Neural cell (in vitro differentiated cells): ENCODE results near the gene LAPTM5. TPM values are rescaled to one million over a fixed set of nuclear protein-coding genes. Genes with fewer than 3 reads are reported as not detected.

Source experiments
- H2AFZ ChIP-seq: fragments of 200-600, 300-800 bp; sonication (generic), shearing (Covaris generic); 2 replicates; pipeline ENCODE4 v1.6.0; 2014; ENCODE audit warnings: low read depth, mild to moderate bottlenecking, antibody characterized with exemption, low read length, moderate library complexity
- H3F3A ChIP-seq: fragments of 200-600 bp; shearing (Covaris generic); 2 replicates; pipeline ENCODE4 v1.6.1; 2016; ENCODE audit warnings: mild to moderate bottlenecking, moderate library complexity, mixed read lengths, antibody characterized with exemption, low read length; ENCODE audit not compliant: insufficient read depth, poor library complexity, severe bottlenecking
- H3K27ac ChIP-seq: fragments of 200-600, 300-800 bp; sonication (generic), shearing (Covaris generic); 2 replicates; pipeline ENCODE4 v1.5.1; 2014; ENCODE audit warnings: mild to moderate bottlenecking, low read length, moderate library complexity
- H3K27me3 ChIP-seq: fragments of 300-800, 200-600 bp; sonication (generic), shearing (Covaris generic); 2 replicates; pipeline ENCODE4 v1.6.0; 2014; ENCODE audit warnings: mild to moderate bottlenecking, low read depth, low read length, moderate library complexity; ENCODE audit not compliant: insufficient read depth
- H3K36me3 ChIP-seq: fragments of 300-800, 200-600 bp; sonication (generic), shearing (Covaris generic); 2 replicates; pipeline ENCODE4 v1.5.1; 2014; ENCODE audit warnings: mild to moderate bottlenecking, antibody characterized with exemption, low read length, moderate library complexity; ENCODE audit not compliant: insufficient read depth
- H3K4me2 ChIP-seq: fragments of 300-800, 200-600 bp; sonication (generic), shearing (Covaris generic); 2 replicates; pipeline ENCODE4 v1.6.0; 2014; ENCODE audit warnings: mild to moderate bottlenecking, low read length
- H3K4me3 ChIP-seq: fragments of 300-800, 200-600 bp; sonication (generic), shearing (Covaris generic); 2 replicates; pipeline ENCODE4 v1.5.1; 2014; ENCODE audit warnings: mild to moderate bottlenecking, low read length, moderate library complexity
- H3K79me2 ChIP-seq: fragments of 200-600 bp; shearing (Covaris generic); replicated peaks from 2 replicates; pipeline ENCODE4 v1.6.0; 2014; ENCODE audit warnings: mild to moderate bottlenecking, low read length, moderate library complexity; ENCODE audit not compliant: insufficient read depth
- H3K9ac ChIP-seq: fragments of 300-800, 200-600 bp; sonication (generic), shearing (Covaris generic); 2 replicates; pipeline ENCODE4 v1.6.1; 2016; ENCODE audit warnings: mild to moderate bottlenecking, low read length, mixed read lengths
- H3K9me2 ChIP-seq: fragments of 200-600 bp; shearing (Covaris generic); 2 replicates; pipeline ENCODE4 v1.6.1; 2016; ENCODE audit warnings: mild to moderate bottlenecking, low read length, mixed read lengths; ENCODE audit not compliant: insufficient read depth
- H3K9me3 ChIP-seq: fragments of 200-600, 300-800 bp; sonication (generic), shearing (Covaris generic); 2 replicates; pipeline ENCODE4 v1.6.1; 2016; ENCODE audit warnings: mild to moderate bottlenecking, mixed run types, low read length, moderate library complexity, mixed read lengths
- H4K20me1 ChIP-seq: fragments of 200-600 bp; shearing (Covaris generic); 2 replicates; pipeline ENCODE4 v1.6.1; 2016; ENCODE audit warnings: mild to moderate bottlenecking, mixed run types; ENCODE audit not compliant: insufficient read depth
- CTCF ChIP-seq: fragments of 450-650 bp; IDR thresholded peaks from 2 replicates; pipeline ENCODE4 v1.5.1; 2014; ENCODE audit warnings: antibody characterized with exemption, mild to moderate bottlenecking, moderate library complexity; ENCODE audit not compliant: poor library complexity, severe bottlenecking
- EP300 ChIP-seq: fragments of 450-650 bp; conservative IDR thresholded peaks from 2 replicates; pipeline ENCODE4 v1.6.1; 2014; ENCODE audit warnings: antibody characterized with exemption, mild to moderate bottlenecking, moderate library complexity; ENCODE audit not compliant: poor library complexity, severe bottlenecking
- EZH2 ChIP-seq: fragments of 200-600, 300-800 bp; shearing (Covaris generic), sonication (generic); IDR thresholded peaks from 2 replicates; pipeline ENCODE4 v1.6.1; 2014; ENCODE audit warnings: antibody characterized with exemption, low read length, borderline replicate concordance, mild to moderate bottlenecking; ENCODE audit not compliant: insufficient read depth, poor library complexity, severe bottlenecking
- MXI1 ChIP-seq: fragments of 450-650 bp; conservative IDR thresholded peaks from 2 replicates; pipeline ENCODE4 v1.6.1; 2014; ENCODE audit warnings: antibody characterized with exemption, mild to moderate bottlenecking; ENCODE audit not compliant: poor library complexity, severe bottlenecking
- POLR2AphosphoS5 ChIP-seq: IDR thresholded peaks from 2 replicates; pipeline ENCODE4 v1.6.1; 2012
- RAD21 ChIP-seq: fragments of 450-650 bp; conservative IDR thresholded peaks from 2 replicates; pipeline ENCODE4 v1.6.1; 2014; ENCODE audit warnings: antibody characterized with exemption, mild to moderate bottlenecking, moderate library complexity
- REST ChIP-seq: IDR thresholded peaks from 2 replicates; pipeline ENCODE4 v1.6.1; 2012; ENCODE audit warnings: borderline replicate concordance
- SMC3 ChIP-seq: fragments of 450-650 bp; conservative IDR thresholded peaks from 2 replicates; pipeline ENCODE4 v1.6.1; 2014; ENCODE audit warnings: antibody characterized with exemption, mild to moderate bottlenecking, moderate library complexity; ENCODE audit not compliant: poor library complexity
- TAF1 ChIP-seq: IDR thresholded peaks from 2 replicates; pipeline ENCODE4 v1.6.1; 2012; ENCODE audit warnings: low read depth
- polyA plus RNA-seq: library from polyadenylated mRNA; depleted of rRNA; stranded (reverse); fragments of >200 nt; gene quantifications from 2 replicates; pipeline ENCODE4 v1.2.3, GENCODE V29; 2014

The LAPTM5 gene
- polyA plus RNA-seq, 1 donor from 2014 or later = 0.12 TPM

- H3K79me2 ChIP-seq = no peaks in the 10 kb centered on the region
- no peak overlapping the region for H3K9ac ChIP-seq
- H3K36me3 ChIP-seq = no peaks in the 10 kb centered on the region
- no peak overlapping the region for H3K27ac ChIP-seq
- no peak overlapping the region for H3K4me3 ChIP-seq
- H2AFZ ChIP-seq = no peak overlapping the region
- TF ChIP-seq SMC3 (no peak), POLR2AphosphoS5 (no peak), EZH2 (no peak), TAF1 (no peak), CTCF (no peak), EP300 (no peak), RAD21 (no peak), MXI1 (no peak), REST (no peak)
- no peaks in the 10 kb centered on the region for H3F3A ChIP-seq
- no peaks in the 10 kb centered on the region for H3K27me3 ChIP-seq
- no peaks in the 10 kb centered on the region for H3K9me3 ChIP-seq
- H3K9me2 ChIP-seq = no peaks in the 10 kb centered on the region
- no peaks in the 10 kb centered on the region for H4K20me1 ChIP-seq
- no peak overlapping the region for H3K4me2 ChIP-seq
Measured at GRCh38 chr1:30805304-30806003, 47.9 kb upstream of the LAPTM5 start.

- H4K20me1 ChIP-seq = no peaks in the 10 kb centered on the region
- no peak overlapping the region for H3K4me3 ChIP-seq
- no peaks in the 10 kb centered on the region for H3F3A ChIP-seq
Measured at GRCh38 chr1:30804822-30805221, 47.2 kb upstream of the LAPTM5 start.

More at GRCh38 chr1:30804822-30805221, 47.2 kb upstream of the LAPTM5 start:
- no peaks in the 10 kb centered on the region for H3K79me2 ChIP-seq
- no peaks in the 10 kb centered on the region for H3K27me3 ChIP-seq
- no peaks in the 10 kb centered on the region for H3K9me2 ChIP-seq
- no peak overlapping the region for H3K9ac ChIP-seq
- no peaks in the 10 kb centered on the region for H3K9me3 ChIP-seq
- H3K4me2 ChIP-seq = no peak overlapping the region
- no peak overlapping the region for H3K27ac ChIP-seq
- H3K36me3 ChIP-seq = no peaks in the 10 kb centered on the region
- TF ChIP-seq RAD21 = no peak
- no peak for TF ChIP-seq EZH2
- TF ChIP-seq SMC3 = no peak
- TF ChIP-seq TAF1 = no peak
- TF ChIP-seq MXI1 = no peak
- no peak for TF ChIP-seq EP300
- no peak for TF ChIP-seq CTCF
- no peak for TF ChIP-seq POLR2AphosphoS5
- TF ChIP-seq REST = no peak
- H2AFZ ChIP-seq = no peak overlapping the region
